Neural progenitor cell (in vitro differentiated cells): ENCODE measurements around the gene FBRSL1. TPM values are rescaled to one million over a fixed set of nuclear protein-coding genes. Genes with fewer than 3 reads are reported as not detected.

ENCODE experiments used
- DNase-seq: peaks from one replicate; pipeline ENCODE4 v3.0.0-alpha.2; 2016; ENCODE audit warnings: low spot score
- H2AFZ ChIP-seq: fragments of 200-600 bp; sonication (generic); replicated peaks from 2 replicates; pipeline ENCODE4 v1.6.1; 2016; ENCODE audit warnings: antibody characterized with exemption
- H3F3A ChIP-seq: fragments of 200-600 bp; sonication (generic); 2 replicates; pipeline ENCODE4 v1.6.1; 2016; ENCODE audit warnings: antibody characterized with exemption, low read depth
- H3K27ac ChIP-seq: fragments of 200-600 bp; sonication (generic); 2 replicates; pipeline ENCODE4 v1.5.1; 2016; ENCODE audit warnings: mild to moderate bottlenecking
- H3K27me3 ChIP-seq: fragments of 200-600 bp; sonication (generic); 2 replicates; pipeline ENCODE4 v1.6.1; 2016; ENCODE audit warnings: mild to moderate bottlenecking, moderate library complexity
- H3K36me3 ChIP-seq: fragments of 200-600 bp; sonication (generic); 2 replicates; pipeline ENCODE4 v1.5.1; 2016
- H3K4me1 ChIP-seq: fragments of 200-600 bp; sonication (generic); 2 replicates; pipeline ENCODE4 v1.6.1; 2016; ENCODE audit warnings: mixed run types
- H3K4me2 ChIP-seq: fragments of 200-600 bp; sonication (generic); 2 replicates; pipeline ENCODE4 v1.6.1; 2016
- H3K4me3 ChIP-seq: fragments of 200-600 bp; sonication (generic); 2 replicates; pipeline ENCODE4 v1.5.1; 2016
- H3K79me2 ChIP-seq: fragments of 200-600 bp; sonication (generic); 2 replicates; pipeline ENCODE4 v1.6.1; 2016; ENCODE audit warnings: low read depth
- H3K9ac ChIP-seq: fragments of 200-600 bp; sonication (generic); 2 replicates; pipeline ENCODE4 v1.6.1; 2016
- H3K9me3 ChIP-seq: fragments of 200-600 bp; sonication (generic); 2 replicates; pipeline ENCODE4 v1.5.1; 2016; ENCODE audit warnings: low read depth
- H4K20me1 ChIP-seq: fragments of 200-600 bp; sonication (generic); 2 replicates; pipeline ENCODE4 v1.6.1; 2016; ENCODE audit warnings: low read depth
- H3K27ac Mint-ChIP-seq: 3 replicates; pipeline ENCODE4 v1.8.0; 2021; ENCODE audit warnings: mixed read lengths
- H3K27me3 Mint-ChIP-seq: 2 replicates; pipeline ENCODE4 v1.8.0; 2022; ENCODE audit warnings: low read depth, mild to moderate bottlenecking, inconsistent platforms, moderate library complexity, mixed read lengths; ENCODE audit not compliant: insufficient read depth
- H3K36me3 Mint-ChIP-seq: 3 replicates; pipeline ENCODE4 v1.8.0; 2021; ENCODE audit warnings: mixed read lengths
- H3K4me1 Mint-ChIP-seq: 3 replicates; pipeline ENCODE4 v1.8.0; 2021; ENCODE audit warnings: mixed read lengths
- H3K4me3 Mint-ChIP-seq: 3 replicates; pipeline ENCODE4 v1.8.0; 2021; ENCODE audit warnings: mild to moderate bottlenecking, moderate library complexity, mixed read lengths
- H3K9me3 Mint-ChIP-seq: 3 replicates; pipeline ENCODE4 v1.8.0; 2020; ENCODE audit warnings: mixed read lengths
- EZH2 ChIP-seq: fragments of 200-600 bp; sonication (generic); IDR thresholded peaks from 2 replicates; pipeline ENCODE4 v1.6.1; 2017; ENCODE audit warnings: antibody characterized with exemption, mild to moderate bottlenecking, moderate library complexity
- EZH2phosphoT487 ChIP-seq: fragments of 200-600 bp; sonication (generic); IDR thresholded peaks from 2 replicates; pipeline ENCODE4 v1.6.1; 2017; ENCODE audit warnings: antibody characterized with exemption
- total RNA-seq: library from RNA; depleted of rRNA; stranded (reverse); fragments of >200 nt; gene quantifications from 2 replicates; pipeline ENCODE4 v1.2.3, GENCODE V29; 2015; ENCODE audit warnings: low replicate concordance
- TF ChIP-seq, protein P1 (sequence below): fragments of 200-600 bp; sonication (generic); IDR thresholded peaks from 2 replicates; pipeline ENCODE4 v1.5.1; 2017; ENCODE audit warnings: antibody characterized with exemption, mild to moderate bottlenecking

FBRSL1 gene
- total RNA-seq, 1 donor from 2014 or later, result 7.4 TPM

DNA sequence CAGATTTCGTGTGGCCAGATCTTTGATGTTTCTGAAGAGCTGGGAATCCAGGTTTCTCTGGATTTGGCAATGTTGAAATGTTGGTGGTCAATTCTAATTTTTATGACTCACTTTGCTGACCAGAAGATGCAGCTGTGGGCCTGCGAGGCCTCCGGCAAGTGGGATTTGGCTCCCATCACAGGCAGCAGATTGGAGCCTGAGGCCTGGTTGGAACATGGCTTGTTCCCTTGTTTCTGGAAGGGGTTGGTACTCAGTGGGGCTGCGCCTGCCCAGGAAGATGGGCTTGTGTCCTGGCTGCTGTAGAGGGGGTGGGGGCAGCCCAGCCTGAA, 23.1 kb downstream of the FBRSL1 start:
- TF ChIP-seq EZH2phosphoT487 (no peak), EZH2 (no peak)
- TF ChIP-seq, protein P1, sequence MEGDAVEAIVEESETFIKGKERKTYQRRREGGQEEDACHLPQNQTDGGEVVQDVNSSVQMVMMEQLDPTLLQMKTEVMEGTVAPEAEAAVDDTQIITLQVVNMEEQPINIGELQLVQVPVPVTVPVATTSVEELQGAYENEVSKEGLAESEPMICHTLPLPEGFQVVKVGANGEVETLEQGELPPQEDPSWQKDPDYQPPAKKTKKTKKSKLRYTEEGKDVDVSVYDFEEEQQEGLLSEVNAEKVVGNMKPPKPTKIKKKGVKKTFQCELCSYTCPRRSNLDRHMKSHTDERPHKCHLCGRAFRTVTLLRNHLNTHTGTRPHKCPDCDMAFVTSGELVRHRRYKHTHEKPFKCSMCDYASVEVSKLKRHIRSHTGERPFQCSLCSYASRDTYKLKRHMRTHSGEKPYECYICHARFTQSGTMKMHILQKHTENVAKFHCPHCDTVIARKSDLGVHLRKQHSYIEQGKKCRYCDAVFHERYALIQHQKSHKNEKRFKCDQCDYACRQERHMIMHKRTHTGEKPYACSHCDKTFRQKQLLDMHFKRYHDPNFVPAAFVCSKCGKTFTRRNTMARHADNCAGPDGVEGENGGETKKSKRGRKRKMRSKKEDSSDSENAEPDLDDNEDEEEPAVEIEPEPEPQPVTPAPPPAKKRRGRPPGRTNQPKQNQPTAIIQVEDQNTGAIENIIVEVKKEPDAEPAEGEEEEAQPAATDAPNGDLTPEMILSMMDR, result no peak
- no peak for DNase-seq
- H3K9me3 ChIP-seq, result no peaks in the 10 kb centered on the region
- no peaks in the 10 kb centered on the region for H3K79me2 ChIP-seq
- Mint-ChIP-seq H3K27ac (no peak overlapping the region), H3K36me3 (peaks cover 12% of the 10 kb centered on the region), H3K4me3 (peak overlapping the region; percentile 46), H3K27me3 (peaks cover 6% of the 10 kb centered on the region), H3K9me3 (peaks cover 6% of the 10 kb centered on the region), H3K4me1 (peaks cover 6% of the 10 kb centered on the region)
- H3K27me3 ChIP-seq, result no peaks in the 10 kb centered on the region
- H2AFZ ChIP-seq, result no peak overlapping the region
- no peaks in the 10 kb centered on the region for H3K4me1 ChIP-seq
- H3K27ac ChIP-seq, result no peak overlapping the region
- H3K36me3 ChIP-seq, result no peaks in the 10 kb centered on the region
- H3F3A ChIP-seq, result no peaks in the 10 kb centered on the region
- no peak overlapping the region for H3K4me2 ChIP-seq
- no peak overlapping the region for H3K4me3 ChIP-seq
- peaks cover 28% of the 10 kb centered on the region for H4K20me1 ChIP-seq
- H3K9ac ChIP-seq, result no peak overlapping the region

DNA sequence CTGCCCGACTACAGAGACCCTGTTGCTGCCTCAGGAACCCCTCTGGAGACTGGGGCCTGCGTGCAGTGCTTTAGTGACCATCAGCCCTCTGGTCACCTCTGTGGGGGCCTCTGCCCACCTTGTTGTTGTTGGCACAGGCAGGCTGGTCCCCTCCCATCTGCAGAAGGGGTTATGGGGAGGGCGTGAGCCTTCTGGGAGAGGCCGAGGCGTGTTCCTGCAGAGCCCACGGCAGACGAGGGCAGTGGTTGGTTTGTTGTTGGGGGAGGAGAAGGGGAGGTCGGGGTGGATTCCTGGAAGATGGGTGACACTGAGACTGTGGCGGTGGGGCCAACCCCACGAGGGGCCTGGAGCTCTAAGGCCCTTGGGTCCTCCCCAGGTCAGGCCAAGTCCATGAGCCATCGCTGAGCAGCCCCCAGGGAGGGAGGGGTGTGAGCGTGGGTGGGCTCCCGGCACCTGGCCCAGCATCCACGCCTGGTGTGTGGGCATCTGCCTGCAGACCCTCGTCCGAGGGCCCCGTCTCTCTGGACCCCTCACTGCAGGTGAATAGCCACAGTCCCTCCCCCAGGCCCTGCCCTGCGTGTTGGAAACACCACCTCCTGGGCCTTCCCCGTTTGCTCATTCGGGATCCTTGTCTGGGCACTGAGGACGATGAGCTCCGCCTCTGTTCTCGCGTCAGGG, 23.6 kb downstream of the FBRSL1 start:
- Mint-ChIP-seq H3K9me3 (peaks cover 12% of the 10 kb centered on the region), H3K27ac (no peak overlapping the region), H3K4me1 (peaks cover 6% of the 10 kb centered on the region), H3K27me3 (peaks cover 12% of the 10 kb centered on the region), H3K36me3 (peaks cover 17% of the 10 kb centered on the region), H3K4me3 (no peak overlapping the region)
- Histone ChIP-seq H3K4me3 (no peak overlapping the region), H3K27ac (no peak overlapping the region), H3K9ac (no peak overlapping the region), H3K9me3 (no peaks in the 10 kb centered on the region), H3K79me2 (no peaks in the 10 kb centered on the region), H3K4me2 (no peak overlapping the region), H3K4me1 (no peaks in the 10 kb centered on the region), H3K36me3 (no peaks in the 10 kb centered on the region), H2AFZ (no peak overlapping the region), H3F3A (no peaks in the 10 kb centered on the region), H3K27me3 (no peaks in the 10 kb centered on the region), H4K20me1 (peaks cover 22% of the 10 kb centered on the region)
- DNase-seq, result no peak
- TF ChIP-seq EZH2phosphoT487 (no peak), EZH2 (no peak)
- TF ChIP-seq, protein P1, result no peak

DNA sequence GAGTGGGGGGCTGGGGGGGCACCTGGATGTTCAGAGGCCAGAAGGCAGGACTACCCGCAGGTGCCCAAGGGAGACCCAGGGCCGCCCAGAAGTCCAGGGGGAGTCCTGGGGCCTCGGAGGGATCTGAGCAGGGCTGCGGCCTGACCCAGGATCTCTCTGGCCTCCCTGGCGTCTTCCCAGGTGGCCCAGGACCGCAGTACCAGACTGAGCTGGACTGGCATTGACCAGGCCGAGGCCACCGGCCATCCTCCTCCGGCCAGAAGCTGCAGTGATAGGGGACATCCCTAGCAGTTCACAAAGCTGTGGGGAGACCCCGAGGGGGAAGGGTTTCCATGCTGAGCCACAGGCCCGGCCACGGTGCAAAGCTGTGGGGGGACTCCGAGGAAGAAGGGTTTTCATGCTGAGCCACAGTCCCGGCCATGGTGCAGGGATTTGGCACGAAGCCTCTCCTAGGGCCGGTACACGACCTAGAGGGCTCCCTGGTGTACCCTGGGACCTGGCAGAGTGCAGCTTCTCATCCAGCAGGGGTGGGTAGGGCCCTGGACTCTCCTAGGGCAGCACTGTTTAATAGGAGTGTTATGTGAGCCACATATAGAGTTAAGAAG, 24.4 kb downstream of the FBRSL1 start:
- peaks cover 19% of the 10 kb centered on the region for H4K20me1 ChIP-seq
- H3K27me3 Mint-ChIP-seq, result peaks cover 12% of the 10 kb centered on the region
- H3K27me3 ChIP-seq, result no peaks in the 10 kb centered on the region
- no peak overlapping the region for H3K4me2 ChIP-seq
- no peak overlapping the region for H3K4me3 ChIP-seq
- DNase-seq, result no peak
- H3F3A ChIP-seq, result no peaks in the 10 kb centered on the region
- no peak overlapping the region for H3K4me3 Mint-ChIP-seq
- H3K36me3 ChIP-seq, result no peaks in the 10 kb centered on the region
- no peak overlapping the region for H3K27ac Mint-ChIP-seq
- peaks cover 6% of the 10 kb centered on the region for H3K4me1 Mint-ChIP-seq
- peaks cover 23% of the 10 kb centered on the region for H3K36me3 Mint-ChIP-seq
- H3K4me1 ChIP-seq, result no peaks in the 10 kb centered on the region
- H3K9ac ChIP-seq, result no peak overlapping the region
- TF ChIP-seq EZH2phosphoT487, result no peak
- H2AFZ ChIP-seq, result no peak overlapping the region
- H3K9me3 Mint-ChIP-seq, result peaks cover 18% of the 10 kb centered on the region
- no peaks in the 10 kb centered on the region for H3K79me2 ChIP-seq
- H3K9me3 ChIP-seq, result no peaks in the 10 kb centered on the region
- no peak overlapping the region for H3K27ac ChIP-seq

DNA sequence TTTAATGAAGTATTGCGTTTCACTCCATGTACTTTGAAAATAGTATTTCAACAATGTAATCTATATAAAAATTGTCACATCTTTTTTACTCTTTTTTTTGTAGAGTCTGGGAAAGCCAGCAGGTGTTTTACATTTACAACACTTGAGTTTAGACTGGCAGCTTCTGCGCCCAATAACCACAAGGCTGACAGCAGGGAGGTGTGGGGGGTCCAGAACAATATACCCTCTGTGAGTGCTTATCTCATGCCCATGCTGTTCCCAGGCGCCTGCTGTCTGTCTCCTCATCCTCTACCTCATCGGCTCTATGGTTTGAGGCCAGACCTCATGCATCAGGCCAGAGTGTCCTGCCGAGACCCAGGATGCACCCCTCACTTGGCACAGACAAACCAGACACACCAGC, 24.9 kb downstream of the FBRSL1 start:
- H3K4me2 ChIP-seq, result no peak overlapping the region
- H3K4me1 ChIP-seq, result no peaks in the 10 kb centered on the region
- H4K20me1 ChIP-seq, result peaks cover 19% of the 10 kb centered on the region
- Mint-ChIP-seq H3K4me3 (no peak overlapping the region), H3K36me3 (peaks cover 23% of the 10 kb centered on the region), H3K9me3 (peaks cover 18% of the 10 kb centered on the region), H3K27me3 (peaks cover 12% of the 10 kb centered on the region), H3K4me1 (peaks cover 6% of the 10 kb centered on the region), H3K27ac (no peak overlapping the region)
- no peak overlapping the region for H3K27ac ChIP-seq
- H2AFZ ChIP-seq, result no peak overlapping the region
- no peaks in the 10 kb centered on the region for H3F3A ChIP-seq
- no peaks in the 10 kb centered on the region for H3K79me2 ChIP-seq
- no peak overlapping the region for H3K9ac ChIP-seq
- no peak for TF ChIP-seq EZH2
- TF ChIP-seq, protein P1, result no peak
- no peak for TF ChIP-seq EZH2phosphoT487
- no peak overlapping the region for H3K4me3 ChIP-seq
- H3K27me3 ChIP-seq, result no peaks in the 10 kb centered on the region
- H3K36me3 ChIP-seq, result no peaks in the 10 kb centered on the region
- no peak for DNase-seq
- H3K9me3 ChIP-seq, result no peaks in the 10 kb centered on the region
